HG03378 (cell line): ENCODE results near the gene UNK.
"Not testable (repeated sequence)": the region's sequence is repeated elsewhere in the genome, so short reads cannot be mapped to it uniquely, and the experiment has no call there.

ENCODE experiments used
- ATAC-seq: cut with Tn5 transposase; IDR thresholded peaks from one replicate; pipeline ENCODE4 v1.9.1; 2021; ENCODE audit warnings: mild to moderate bottlenecking, moderate library complexity; ENCODE audit not compliant: unreplicated experiment

The UNK gene

GRCh38 chr17:75795820-75796607 is 11.4 kb downstream of the UNK start:
- ATAC-seq = no peak

GRCh38 chr17:75799402-75799801 is 14.8 kb downstream of the UNK start:
- no peak for ATAC-seq

DNA sequence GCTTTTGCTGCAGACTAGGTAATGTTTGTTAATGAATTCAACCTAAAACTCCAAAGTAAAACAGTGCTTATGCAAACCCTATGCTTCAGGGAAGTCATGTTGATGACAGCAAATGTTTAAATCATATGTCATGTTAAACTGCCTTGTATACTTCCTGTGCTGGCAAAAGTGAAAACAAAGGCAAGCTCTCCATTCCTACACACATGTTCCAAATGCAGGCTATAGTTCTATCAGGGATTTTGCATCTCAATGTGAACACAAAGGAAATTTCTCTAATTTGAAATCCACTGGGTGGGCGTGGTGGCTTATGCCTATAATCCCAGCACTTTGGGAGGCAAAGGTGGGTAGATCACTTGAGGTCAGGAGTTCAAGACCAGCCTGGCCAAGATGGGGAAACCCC is 19.3 kb downstream of the UNK start:
- ATAC-seq = no peak

DNA sequence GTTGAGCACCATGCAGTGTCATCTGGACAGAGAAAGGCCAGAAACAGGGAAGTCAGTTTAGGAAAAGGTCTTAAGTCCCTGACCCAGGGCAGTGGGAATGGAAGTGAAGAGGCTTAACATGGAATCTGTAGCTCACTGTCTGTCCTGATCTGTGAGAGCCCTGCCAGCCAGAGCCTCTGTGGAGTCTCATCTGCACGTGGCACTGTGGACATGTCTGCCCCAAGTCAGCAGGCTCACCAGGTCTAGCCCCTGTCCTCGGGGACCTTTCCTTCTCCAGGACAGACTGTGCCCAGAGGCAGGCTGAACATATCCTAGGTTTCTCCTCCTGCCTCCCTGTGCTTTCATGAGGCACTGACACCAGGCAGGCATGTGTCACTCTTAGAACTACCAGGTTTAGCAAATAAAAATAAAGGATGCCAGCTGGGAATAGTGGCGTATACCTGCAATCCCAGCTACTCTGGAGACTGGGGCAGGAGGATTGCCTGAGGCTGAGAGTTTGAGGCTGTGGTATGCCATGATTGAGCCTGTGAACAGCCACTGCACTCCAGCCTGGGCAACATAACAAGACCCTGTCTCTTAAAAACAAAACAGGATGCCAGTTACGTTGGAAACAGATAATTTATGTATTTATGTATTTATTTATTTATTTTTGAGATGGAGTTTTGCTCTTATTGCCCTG is 22.4 kb downstream of the UNK start:
- no peak for ATAC-seq

DNA sequence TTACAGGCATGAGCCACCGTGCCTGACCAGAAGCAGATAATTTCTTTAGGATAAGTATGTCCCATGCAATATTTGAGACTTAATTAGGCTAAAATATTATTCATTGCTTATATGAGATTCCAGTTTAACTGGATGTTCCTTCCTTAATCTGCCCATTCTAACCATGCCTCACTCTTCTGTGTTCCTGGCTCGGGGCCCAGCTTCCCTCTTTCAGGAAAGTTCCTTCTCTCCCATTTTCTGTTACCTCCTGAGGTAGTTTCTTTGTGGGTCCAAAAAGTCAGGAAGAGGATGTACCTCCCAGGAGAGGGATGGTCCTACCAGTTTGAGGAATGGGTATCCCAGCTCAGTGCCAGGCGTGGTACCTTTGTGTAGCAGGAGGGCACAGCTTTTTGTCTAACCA is 23.3 kb downstream of the UNK start:
- no peak for ATAC-seq

- no peak for ATAC-seq
Measured at GRCh38 chr17:75808549-75808904, 23.9 kb downstream of the UNK start.

DNA sequence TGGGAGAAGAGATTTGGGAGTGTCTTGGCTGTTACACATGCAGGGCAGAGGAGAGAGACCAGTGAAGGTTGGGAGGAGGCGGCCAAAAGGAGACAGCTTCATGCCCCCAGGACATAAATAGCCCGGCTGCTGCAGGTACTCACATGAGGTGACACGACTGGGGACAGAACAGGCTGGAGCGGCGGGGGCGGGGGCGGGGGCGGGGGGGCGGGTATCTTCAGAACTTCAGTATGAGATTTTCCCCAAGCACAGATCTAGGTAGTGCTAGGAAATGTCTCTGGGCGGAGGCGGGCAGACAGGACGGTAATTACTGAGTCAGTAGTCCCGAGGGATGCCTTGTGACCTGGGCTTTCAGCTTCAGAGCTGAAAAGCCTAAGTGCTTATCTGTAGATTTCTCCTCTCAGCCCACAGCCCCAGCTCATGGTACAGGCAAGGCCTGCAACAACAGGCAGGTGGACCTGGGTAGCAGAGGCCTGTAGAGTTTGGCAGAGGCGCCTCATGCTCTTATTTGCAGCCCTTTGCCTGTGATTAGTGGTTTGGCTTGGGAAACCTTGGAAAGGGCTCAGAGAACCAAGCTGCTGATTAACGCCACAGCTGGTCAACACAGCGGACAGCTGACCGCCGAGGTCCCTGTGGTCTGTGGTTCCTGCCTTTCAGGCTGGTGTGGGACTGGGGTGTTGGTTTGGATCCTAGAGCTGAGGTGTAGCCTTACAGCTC is 24.5 kb downstream of the UNK start:
- peak; percentile 70 for ATAC-seq

GRCh38 chr17:75809631-75810111 is 25.1 kb downstream of the UNK start:
- ATAC-seq = no peak

- no peak for ATAC-seq
Measured at GRCh38 chr17:75810216-75810615, 25.6 kb downstream of the UNK start.

- ATAC-seq = not testable (repeated sequence)
Measured at GRCh38 chr17:75810756-75811155, 26.1 kb downstream of the UNK start.

DNA sequence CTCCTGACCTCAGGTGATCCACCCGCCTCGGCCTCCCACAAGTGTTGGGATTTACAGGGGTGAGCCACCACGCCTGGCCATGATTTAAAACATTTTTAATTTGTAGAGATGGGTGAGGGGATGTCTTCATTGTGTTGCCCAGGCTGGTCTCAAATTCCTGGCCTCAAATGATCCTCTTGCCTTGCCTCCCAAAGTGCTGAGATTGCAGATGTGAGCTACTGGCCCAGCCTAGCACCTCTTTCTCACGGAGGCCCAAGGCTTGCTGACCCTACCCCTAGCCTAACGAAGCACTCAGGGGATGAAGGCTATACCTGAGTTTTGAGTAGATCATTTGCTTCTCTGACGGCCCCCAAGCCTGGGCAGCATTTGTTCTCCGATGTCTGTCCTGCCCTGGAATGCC is 26.6 kb downstream of the UNK start:
- no peak for ATAC-seq

- no peak for ATAC-seq
Measured at GRCh38 chr17:75812096-75813013, 27.7 kb downstream of the UNK start.

DNA sequence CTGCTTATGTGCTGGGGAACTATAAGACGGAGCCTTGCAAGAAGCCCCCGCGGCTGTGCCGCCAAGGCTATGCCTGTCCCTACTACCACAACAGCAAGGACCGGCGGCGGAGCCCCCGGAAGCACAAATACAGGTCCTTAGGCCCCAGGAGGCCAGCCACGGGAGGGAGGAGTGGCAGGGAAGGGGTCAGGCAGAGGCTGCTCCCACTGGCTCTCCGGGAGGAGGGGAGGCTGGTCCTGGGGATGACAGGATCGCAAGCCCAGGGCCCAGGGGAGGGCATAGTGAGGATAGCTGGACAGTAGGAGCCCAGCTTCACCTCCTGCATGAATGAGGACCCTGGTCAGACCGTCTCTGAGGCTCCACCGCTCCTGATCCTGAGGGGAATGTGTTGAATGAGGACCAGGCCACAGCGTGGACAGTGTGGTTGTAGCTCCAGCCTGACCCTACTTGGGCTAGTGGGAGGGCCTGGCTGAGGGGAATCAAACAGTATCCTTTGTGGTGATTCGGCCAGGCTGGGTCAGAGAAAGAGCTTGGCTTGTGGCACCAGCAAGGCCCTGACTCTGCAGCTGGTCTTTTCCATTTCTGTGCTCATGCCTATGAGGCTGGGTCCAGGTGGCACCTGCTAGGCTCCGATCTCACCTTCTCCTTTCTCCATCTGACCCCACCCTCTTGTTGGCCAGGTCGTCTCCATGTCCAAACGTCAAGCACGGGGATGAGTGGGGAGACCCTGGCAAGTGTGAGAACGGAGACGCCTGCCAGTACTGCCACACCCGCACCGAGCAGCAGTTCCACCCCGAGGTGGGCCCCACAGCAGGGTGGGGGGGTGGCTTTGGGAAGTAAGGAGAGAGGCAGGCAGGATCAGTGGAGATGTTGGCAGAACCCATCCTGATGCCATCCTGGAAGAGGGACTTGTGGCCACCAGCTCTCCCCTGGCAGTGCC is 28.7 kb downstream of the UNK start:
- ATAC-seq = no peak

DNA sequence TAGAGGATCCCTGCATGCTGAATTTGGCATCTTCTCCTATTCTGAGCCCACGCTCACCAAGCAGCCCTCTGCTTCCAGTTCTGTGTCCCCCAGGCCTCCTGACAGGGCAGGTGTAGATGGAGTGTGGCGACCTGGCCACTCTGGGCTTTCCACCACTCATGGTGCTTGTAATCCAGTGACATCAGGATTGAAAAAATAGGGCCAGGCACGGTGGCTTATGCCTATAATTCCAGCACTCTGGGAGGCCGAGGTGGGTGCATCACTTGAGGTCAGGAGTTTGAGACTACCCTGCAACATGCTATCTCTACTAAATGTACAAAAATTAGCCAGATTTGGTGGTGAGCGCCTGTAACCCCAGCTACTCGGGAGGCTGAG is 29.4 kb downstream of the UNK start:
- ATAC-seq = no peak

- ATAC-seq = no peak
Measured at GRCh38 chr17:75814900-75815373, 30.3 kb downstream of the UNK start.

GRCh38 chr17:75815399-75815798 is 30.8 kb downstream of the UNK start:
- no peak for ATAC-seq

DNA sequence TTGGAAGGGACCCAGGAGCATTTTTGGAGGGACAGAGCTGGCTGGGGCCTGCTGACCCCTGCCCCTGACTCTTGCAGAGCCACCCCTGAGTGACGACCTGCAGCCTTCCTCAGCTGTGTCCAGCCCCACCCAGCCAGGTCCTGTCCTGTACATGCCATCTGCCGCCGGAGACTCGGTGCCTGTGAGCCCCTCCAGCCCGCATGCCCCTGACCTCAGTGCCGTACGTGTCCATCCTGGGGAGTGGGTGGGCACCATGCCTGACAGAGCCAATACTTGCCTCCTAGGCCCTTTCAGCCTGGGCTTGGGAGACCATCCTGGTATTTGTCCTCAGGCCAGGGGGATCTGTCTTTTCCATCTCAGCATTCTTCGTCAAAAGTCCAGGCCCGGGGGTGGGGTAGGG is 32.1 kb downstream of the UNK start:
- ATAC-seq = no peak

DNA sequence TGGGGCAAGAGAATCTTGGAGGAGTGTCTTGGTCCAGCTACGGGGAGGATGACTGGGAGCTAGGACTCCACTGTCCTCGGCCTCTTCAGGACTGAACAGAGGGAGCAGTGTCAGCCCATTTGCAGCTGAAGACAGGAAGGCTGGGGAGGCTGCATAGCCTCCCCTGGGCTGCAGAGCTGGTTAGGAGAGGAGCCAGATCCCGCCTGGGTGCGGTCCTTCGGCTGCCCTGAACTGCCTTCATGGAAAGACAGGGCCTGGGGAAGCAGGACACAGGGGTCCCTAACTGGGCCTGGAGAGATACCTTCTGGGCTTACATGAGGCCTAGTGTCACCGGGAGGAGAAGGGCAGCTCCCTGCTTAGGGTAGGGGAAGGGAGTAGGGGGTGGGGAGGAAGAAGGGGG is 33.0 kb downstream of the UNK start:
- ATAC-seq = no peak

- ATAC-seq = no peak
Measured at GRCh38 chr17:75818326-75818885, 33.8 kb downstream of the UNK start.
